ENCODE results near the gene ECT2L. TPM values are rescaled to one million over a fixed set of nuclear protein-coding genes. Genes with fewer than 3 reads are reported as not detected.

Gene ECT2L
- total RNA-seq, 1 donor = under 0.01 TPM

DNA sequence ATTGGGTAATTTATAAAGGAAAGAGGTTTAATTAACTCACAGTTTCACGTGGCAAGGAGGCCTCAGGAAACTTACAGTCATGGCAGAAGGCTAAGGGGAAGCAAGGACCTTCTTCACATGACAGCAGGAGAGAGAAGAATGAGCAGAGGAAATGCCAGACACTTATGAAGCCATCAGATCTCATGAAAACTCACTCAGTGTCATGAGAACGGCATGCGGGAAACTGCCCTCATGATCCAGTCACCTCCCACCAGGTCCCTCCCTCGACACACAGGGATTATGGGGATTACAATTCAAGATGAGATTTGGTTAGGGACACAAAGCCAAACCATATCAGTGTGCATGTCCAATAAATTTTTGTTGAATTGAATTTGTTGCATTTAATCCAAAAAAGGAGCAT, 52.0 kb downstream of the ECT2L start:
- no peak overlapping the region for H3K4me3 ChIP-seq (ENCODE audit: low read depth, low read length)
- DNase-seq (ENCODE audit: low read depth) = no peak
- TF ChIP-seq, protein P1, sequence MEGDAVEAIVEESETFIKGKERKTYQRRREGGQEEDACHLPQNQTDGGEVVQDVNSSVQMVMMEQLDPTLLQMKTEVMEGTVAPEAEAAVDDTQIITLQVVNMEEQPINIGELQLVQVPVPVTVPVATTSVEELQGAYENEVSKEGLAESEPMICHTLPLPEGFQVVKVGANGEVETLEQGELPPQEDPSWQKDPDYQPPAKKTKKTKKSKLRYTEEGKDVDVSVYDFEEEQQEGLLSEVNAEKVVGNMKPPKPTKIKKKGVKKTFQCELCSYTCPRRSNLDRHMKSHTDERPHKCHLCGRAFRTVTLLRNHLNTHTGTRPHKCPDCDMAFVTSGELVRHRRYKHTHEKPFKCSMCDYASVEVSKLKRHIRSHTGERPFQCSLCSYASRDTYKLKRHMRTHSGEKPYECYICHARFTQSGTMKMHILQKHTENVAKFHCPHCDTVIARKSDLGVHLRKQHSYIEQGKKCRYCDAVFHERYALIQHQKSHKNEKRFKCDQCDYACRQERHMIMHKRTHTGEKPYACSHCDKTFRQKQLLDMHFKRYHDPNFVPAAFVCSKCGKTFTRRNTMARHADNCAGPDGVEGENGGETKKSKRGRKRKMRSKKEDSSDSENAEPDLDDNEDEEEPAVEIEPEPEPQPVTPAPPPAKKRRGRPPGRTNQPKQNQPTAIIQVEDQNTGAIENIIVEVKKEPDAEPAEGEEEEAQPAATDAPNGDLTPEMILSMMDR (IDR thresholded peaks at IDR 0.05; ENCODE audit: insufficient read depth, low read length) = no peak

DNA sequence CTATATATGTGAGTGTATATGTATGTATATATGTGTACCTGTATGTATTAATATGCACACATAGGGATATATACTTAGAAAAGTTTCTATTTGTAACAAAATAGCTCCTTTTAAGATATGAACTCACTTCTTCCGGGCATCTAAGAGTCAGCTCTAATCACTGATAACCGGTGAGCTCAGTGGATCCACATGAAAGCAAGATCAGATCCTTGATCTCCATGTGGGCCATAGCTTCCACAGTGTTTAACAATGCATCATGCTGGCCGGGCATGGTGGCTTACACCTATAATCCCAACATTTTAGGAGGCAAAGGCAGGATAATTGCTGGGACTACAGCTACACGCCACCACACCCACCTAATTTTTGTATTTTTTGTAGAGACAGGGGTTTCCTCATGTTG, 52.6 kb downstream of the ECT2L start:
- DNase-seq (ENCODE audit: low read depth) = no peak
- TF ChIP-seq, protein P1 (IDR thresholded peaks at IDR 0.05; ENCODE audit: insufficient read depth, low read length) = no peak
- H3K4me3 ChIP-seq (ENCODE audit: low read depth, low read length) = no peak overlapping the region

DNA sequence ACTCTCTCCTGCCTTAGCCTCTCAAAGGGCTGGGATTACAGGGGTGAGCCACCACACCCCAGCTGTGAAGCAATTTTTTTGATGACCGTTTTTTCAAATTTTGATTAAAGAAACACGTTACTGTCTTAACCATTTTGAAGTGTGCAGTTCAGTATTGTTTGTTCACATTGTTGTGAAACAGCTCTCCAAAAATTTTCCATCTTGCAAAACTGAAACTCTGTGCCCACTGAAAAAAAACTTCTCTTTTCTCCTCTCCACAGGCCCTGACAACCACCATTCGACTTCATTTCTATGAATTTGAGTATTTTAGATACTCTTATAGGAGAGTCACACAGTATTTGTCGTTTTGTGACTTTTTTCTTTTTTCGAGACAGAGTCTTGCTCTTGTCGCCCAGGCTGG, 53.9 kb downstream of the ECT2L start:
- TF ChIP-seq, protein P1 (IDR thresholded peaks at IDR 0.05; ENCODE audit: insufficient read depth, low read length) = no peak
- no peak overlapping the region for H3K4me3 ChIP-seq (ENCODE audit: low read depth, low read length)
- no peak for DNase-seq (ENCODE audit: low read depth)

DNA sequence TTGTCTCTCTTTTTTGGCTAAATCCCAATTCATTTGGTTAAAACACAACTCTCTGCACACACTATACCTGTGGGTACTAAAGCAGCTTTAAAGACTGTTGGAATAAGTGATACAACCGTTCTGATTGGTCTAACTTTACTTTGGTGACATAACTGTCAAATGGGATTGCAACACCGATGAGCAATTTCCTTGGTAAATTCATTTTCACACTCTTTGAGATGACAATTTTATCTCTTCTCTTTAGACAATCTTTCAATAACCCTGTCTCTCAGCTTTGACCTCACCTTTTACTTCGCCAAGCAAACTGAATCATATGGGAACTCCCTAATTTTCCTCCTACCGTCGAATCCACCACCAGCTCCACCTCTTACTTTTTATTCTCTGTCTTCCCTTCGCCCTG, 60.8 kb downstream of the ECT2L start:
- TF ChIP-seq, protein P1 (IDR thresholded peaks at IDR 0.05; ENCODE audit: insufficient read depth, low read length) = no peak

DNA sequence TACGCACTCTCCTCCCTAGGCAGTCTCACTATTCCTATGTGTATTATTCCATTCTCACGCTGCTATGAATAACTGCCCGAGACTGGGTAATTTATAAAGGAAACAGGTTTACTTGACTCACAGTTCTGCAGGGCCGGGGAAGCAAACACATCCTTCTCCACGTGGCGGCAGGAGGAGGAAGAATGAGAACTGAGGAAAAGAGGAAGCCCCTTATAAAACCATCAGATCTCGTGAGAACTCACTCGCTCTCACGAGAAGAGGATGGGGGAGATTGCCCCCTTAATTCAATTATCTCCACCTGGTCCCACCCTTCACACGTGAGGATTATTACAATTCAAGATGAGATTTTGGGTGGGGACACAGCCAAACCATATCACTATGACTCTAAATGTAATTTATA, 61.9 kb downstream of the ECT2L start:
- TF ChIP-seq, protein P1 (IDR thresholded peaks at IDR 0.05; ENCODE audit: insufficient read depth, low read length) = no peak
- no peak overlapping the region for H3K4me3 ChIP-seq (ENCODE audit: low read depth, low read length)
- DNase-seq (ENCODE audit: low read depth) = no peak

More for the DNA sequence above, 60.8 kb downstream of the ECT2L start:
- DNase-seq (ENCODE audit: low read depth) = no peak
- no peak overlapping the region for H3K4me3 ChIP-seq (ENCODE audit: low read depth, low read length)

DNA sequence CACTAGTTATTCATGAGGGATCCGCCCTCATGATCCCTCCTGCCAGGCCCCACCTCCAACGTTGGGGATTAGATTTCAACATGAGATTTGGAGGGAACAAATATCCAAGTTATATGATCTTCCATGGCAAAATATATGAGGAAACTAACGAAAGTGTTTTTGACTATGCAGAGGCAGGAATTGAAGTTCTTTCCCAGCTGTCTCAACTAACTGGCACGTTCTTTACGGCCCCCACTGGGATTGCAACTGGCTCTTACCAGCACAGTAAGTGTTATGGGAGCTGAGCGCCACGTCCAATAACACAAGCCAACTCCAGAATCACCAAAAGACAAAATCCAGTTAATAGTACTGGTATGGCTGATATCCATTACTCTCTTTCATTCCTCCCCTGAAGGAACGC, 66.6 kb downstream of the ECT2L start:
- H3K4me3 ChIP-seq (ENCODE audit: low read depth, low read length) = no peak overlapping the region
- TF ChIP-seq, protein P1 (IDR thresholded peaks at IDR 0.05; ENCODE audit: insufficient read depth, low read length) = no peak
- DNase-seq (ENCODE audit: low read depth) = no peak

DNA sequence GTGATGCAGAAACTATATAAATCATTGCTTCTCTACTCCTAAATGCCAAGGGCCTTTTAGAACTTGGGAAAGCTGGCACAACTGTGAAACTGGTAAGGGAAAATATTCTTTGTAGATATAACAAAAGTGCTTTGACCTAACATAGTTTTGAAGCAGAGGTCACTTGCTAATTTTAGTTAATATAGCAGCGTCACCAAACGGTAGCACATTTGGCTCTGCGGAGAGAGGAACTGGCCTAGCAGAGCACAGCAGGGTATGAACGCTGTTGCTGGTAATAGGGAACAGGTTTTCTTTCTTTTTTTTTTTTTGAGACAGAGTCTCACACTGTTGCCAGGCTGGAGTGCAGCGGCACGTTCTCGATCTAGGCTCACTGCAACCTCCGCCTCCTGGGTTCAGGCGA, 67.4 kb downstream of the ECT2L start:
- no peak overlapping the region for H3K4me3 ChIP-seq (ENCODE audit: low read depth, low read length)
- no peak for DNase-seq (ENCODE audit: low read depth)
- TF ChIP-seq, protein P1 (IDR thresholded peaks at IDR 0.05; ENCODE audit: insufficient read depth, low read length) = no peak
